ENCODE data around the gene MKX. TPM values are rescaled to one million over a fixed set of nuclear protein-coding genes. Genes with fewer than 3 reads are reported as not detected.

Gene MKX
- total and polyA plus RNA-seq, 4 donors: 0.57 to 3.0 (median 2.0) TPM; not detected in 1

DNA sequence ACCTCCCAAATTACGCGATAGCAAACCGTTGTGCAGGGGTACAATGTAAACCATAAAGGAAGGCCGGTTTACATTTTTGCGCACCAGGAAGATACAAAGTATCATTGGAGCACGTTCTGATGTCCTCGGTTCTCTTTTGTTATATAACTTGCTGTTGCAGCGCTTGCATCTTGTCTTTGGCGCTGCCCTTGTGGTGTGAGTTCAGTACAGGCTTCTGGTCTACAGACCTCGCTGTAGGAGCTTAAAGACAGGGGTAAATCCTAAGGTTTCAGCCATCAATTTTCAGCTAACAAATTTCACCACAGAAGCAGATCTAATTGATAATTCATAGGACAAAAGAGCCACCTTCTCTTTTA, 1.5 kb upstream of the MKX start:
- H3K27me3 ChIP-seq (ENCODE audit: control insufficient read depth in 4 of 4, insufficient read depth in 4 of 4, low read length in 3 of 4): peaks cover 2 to 20% (median 7%) of the 10 kb centered on the region in 4 donors
- H3K27ac ChIP-seq (ENCODE audit: low read depth in 1 of 2, low read length in 2 of 2): no peak overlapping the region
- H3K9ac ChIP-seq (ENCODE audit: low read depth in 1 of 2, low read length in 2 of 2): no peak overlapping the region
- 16% methylated on average over 10 of the region's 10 CpGs for WGBS
- no peaks in the 10 kb centered on the region for H3K9me3 ChIP-seq (ENCODE audit: control insufficient read depth in 4 of 4, low read length in 3 of 4)
- no peaks in the 10 kb centered on the region for H3K36me3 ChIP-seq (ENCODE audit: control insufficient read depth in 4 of 4, insufficient read depth in 3 of 4, low read depth in 1 of 4, low read length in 3 of 4)
- no peak for TF ChIP-seq SP1 (IDR thresholded peaks at IDR 0.05)
- DNase-seq (ENCODE audit: low spot score): no peak
- H3K4me3 ChIP-seq (ENCODE audit: low read depth in 1 of 3, low read length in 3 of 3): no peak overlapping the region
- peaks cover 22 to 42% (median 34%) of the 10 kb centered on the region in 4 donors for H3K4me1 ChIP-seq (ENCODE audit: control insufficient read depth in 4 of 4, insufficient read depth in 4 of 4, low read length in 3 of 4)

DNA sequence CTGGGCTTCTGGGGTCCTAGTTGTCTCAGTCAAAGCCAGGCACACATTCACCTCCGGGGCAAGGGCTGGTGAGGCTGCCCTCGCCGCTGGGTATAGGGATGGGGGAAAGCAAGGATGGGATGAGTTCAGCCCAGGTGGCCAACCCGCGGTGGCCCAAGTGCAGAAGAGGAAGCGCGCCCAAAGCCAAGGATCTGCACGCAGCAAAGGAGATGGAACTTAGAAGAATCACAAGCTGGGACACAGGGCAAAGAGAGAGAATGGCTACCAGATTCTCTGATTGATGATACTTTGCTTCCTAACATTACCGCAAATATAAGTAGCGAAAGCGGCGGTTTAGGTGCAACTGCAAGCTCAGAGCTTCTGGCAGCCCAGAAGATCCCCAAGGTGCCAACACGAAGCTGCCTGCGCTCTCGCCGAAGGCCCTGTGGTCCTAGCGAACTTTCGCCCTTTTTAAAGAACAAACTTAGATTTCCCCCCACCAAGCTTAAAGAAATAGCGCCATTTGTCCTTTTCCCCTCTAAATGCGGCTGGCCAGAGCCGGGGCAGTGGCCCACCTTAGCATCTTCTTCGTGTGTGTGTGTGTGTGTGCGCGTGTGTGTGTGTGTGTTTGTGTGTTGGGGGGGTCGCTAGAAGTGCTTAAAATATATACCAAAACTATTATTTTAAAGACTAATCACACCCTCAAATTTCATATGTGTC, 927 bp upstream of the MKX start:
- peak overlapping the region in 2 of 3 donors; percentile 29 to 78 for H3K4me3 ChIP-seq (ENCODE audit: low read depth in 1 of 3, low read length in 3 of 3)
- no peak overlapping the region for H3K27ac ChIP-seq (ENCODE audit: low read depth in 1 of 2, low read length in 2 of 2)
- no peaks in the 10 kb centered on the region for H3K36me3 ChIP-seq (ENCODE audit: control insufficient read depth in 4 of 4, insufficient read depth in 3 of 4, low read depth in 1 of 4, low read length in 3 of 4)
- TF ChIP-seq YY1 (IDR thresholded peaks at IDR 0.05) (no peak), NR2F2 (IDR thresholded peaks at IDR 0.05) (no peak)
- no peak for DNase-seq (ENCODE audit: low spot score)
- peaks cover 25 to 48% (median 38%) of the 10 kb centered on the region in 4 donors for H3K4me1 ChIP-seq (ENCODE audit: control insufficient read depth in 4 of 4, insufficient read depth in 4 of 4, low read length in 3 of 4)
- WGBS: 7% methylated on average over 25 of the region's 25 CpGs
- H3K9ac ChIP-seq (ENCODE audit: low read depth in 1 of 2, low read length in 2 of 2): no peak overlapping the region
- H3K9me3 ChIP-seq (ENCODE audit: control insufficient read depth in 4 of 4, low read length in 3 of 4): no peaks in the 10 kb centered on the region
- peaks cover 2 to 20% (median 7%) of the 10 kb centered on the region in 4 donors for H3K27me3 ChIP-seq (ENCODE audit: control insufficient read depth in 4 of 4, insufficient read depth in 4 of 4, low read length in 3 of 4)

DNA sequence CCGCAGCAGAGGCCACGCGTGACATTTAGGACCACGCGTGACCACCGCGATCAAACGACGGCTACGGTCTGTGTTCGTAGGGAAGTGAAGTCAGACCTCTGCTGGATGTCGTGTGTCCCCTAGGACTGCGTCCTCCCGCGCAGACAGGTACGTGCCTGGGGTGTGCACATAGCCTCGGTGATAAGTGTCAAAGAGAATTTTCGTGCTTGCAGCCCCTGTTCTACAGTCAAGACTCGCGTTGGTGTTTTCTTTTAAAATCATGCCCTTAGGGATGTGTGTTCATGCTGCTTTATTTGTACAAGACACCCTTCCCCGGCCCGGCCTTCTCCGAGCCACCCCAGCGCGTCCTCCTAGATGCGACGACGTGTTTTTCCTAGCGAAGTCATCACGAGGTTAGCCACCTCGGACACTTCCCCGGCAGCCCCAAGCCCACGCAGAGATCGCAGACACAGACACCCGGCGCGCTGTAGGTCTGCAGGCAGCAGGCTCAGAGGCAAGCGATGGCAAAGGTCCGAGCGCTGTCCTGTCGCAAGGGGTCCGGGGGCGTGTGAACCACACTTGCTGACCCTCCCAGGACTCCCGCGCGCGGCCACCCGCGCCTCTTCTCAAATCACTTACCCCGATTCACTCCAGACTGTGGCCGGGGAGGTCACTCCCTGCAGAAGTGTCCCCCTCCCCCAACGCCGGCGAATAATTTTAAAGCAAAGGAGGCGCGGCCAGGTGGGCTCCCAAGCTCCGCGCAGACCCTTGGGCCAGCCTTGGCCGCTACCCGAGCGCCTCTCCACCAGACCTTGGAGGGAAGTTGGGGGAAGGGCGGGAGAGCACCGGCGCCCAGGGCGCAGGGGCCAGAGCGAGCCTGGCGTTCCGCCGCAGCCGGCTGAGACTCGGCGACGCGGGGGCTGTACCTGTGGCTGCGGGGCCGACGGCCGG, 552 bp downstream of the MKX start:
- TF ChIP-seq JUND (IDR thresholded peaks at IDR 0.05) (no peak), TAF1 (conservative IDR thresholded peaks at IDR 0.05) (no peak)
- TF ChIP-seq, protein P1, sequence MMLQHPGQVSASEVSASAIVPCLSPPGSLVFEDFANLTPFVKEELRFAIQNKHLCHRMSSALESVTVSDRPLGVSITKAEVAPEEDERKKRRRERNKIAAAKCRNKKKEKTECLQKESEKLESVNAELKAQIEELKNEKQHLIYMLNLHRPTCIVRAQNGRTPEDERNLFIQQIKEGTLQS (IDR thresholded peaks at IDR 0.05): no peak
- TF ChIP-seq, protein P2, sequence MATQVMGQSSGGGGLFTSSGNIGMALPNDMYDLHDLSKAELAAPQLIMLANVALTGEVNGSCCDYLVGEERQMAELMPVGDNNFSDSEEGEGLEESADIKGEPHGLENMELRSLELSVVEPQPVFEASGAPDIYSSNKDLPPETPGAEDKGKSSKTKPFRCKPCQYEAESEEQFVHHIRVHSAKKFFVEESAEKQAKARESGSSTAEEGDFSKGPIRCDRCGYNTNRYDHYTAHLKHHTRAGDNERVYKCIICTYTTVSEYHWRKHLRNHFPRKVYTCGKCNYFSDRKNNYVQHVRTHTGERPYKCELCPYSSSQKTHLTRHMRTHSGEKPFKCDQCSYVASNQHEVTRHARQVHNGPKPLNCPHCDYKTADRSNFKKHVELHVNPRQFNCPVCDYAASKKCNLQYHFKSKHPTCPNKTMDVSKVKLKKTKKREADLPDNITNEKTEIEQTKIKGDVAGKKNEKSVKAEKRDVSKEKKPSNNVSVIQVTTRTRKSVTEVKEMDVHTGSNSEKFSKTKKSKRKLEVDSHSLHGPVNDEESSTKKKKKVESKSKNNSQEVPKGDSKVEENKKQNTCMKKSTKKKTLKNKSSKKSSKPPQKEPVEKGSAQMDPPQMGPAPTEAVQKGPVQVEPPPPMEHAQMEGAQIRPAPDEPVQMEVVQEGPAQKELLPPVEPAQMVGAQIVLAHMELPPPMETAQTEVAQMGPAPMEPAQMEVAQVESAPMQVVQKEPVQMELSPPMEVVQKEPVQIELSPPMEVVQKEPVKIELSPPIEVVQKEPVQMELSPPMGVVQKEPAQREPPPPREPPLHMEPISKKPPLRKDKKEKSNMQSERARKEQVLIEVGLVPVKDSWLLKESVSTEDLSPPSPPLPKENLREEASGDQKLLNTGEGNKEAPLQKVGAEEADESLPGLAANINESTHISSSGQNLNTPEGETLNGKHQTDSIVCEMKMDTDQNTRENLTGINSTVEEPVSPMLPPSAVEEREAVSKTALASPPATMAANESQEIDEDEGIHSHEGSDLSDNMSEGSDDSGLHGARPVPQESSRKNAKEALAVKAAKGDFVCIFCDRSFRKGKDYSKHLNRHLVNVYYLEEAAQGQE (IDR thresholded peaks at IDR 0.05): no peak
- H3K36me3 ChIP-seq (ENCODE audit: control insufficient read depth in 4 of 4, insufficient read depth in 3 of 4, low read depth in 1 of 4, low read length in 3 of 4): no peaks in the 10 kb centered on the region
- 5% methylated on average over 78 of the region's 78 CpGs for WGBS
- no peak overlapping the region for H3K9ac ChIP-seq (ENCODE audit: low read depth in 1 of 2, low read length in 2 of 2)
- H3K27me3 ChIP-seq (ENCODE audit: control insufficient read depth in 4 of 4, insufficient read depth in 4 of 4, low read length in 3 of 4): peaks cover 2 to 15% (median 7%) of the 10 kb centered on the region in 4 donors
- no peaks in the 10 kb centered on the region for H3K9me3 ChIP-seq (ENCODE audit: control insufficient read depth in 4 of 4, low read length in 3 of 4)
- peaks cover 26 to 51% (median 41%) of the 10 kb centered on the region in 4 donors for H3K4me1 ChIP-seq (ENCODE audit: control insufficient read depth in 4 of 4, insufficient read depth in 4 of 4, low read length in 3 of 4)
- peak overlapping the region in 2 of 3 donors; percentile 38 to 78 for H3K4me3 ChIP-seq (ENCODE audit: low read depth in 1 of 3, low read length in 3 of 3)
- no peak overlapping the region for H3K27ac ChIP-seq (ENCODE audit: low read depth in 1 of 2, low read length in 2 of 2)
- DNase-seq (ENCODE audit: low spot score): no peak

Data from liver (tissue), 9 donors.